MG63 (cell line): ENCODE data around the gene CCDC93. TPM values are rescaled to one million over a fixed set of nuclear protein-coding genes. Genes with fewer than 3 reads are reported as not detected.

Source experiments
- DNase-seq: peaks from one replicate; pipeline ENCODE4 v3.0.0-alpha.2; 2020
- H3K27me3 ChIP-seq: fragments of 250-450 bp; sonication (Bioruptor Pico); 2 replicates; pipeline ENCODE4 v1.5.1; 2020; ENCODE audit warnings: mild to moderate bottlenecking, moderate library complexity
- H3K36me3 ChIP-seq: fragments of 250-450 bp; sonication (Bioruptor Pico); 2 replicates; pipeline ENCODE4 v1.5.1; 2020; ENCODE audit warnings: mild to moderate bottlenecking, moderate library complexity
- H3K4me3 ChIP-seq: fragments of 250-450 bp; sonication (Bioruptor Pico); 2 replicates; pipeline ENCODE4 v1.5.1; 2020; ENCODE audit warnings: mild to moderate bottlenecking, moderate library complexity
- H3K9me3 ChIP-seq: fragments of 250-450 bp; sonication (Bioruptor Pico); 2 replicates; pipeline ENCODE4 v1.5.1; 2020; ENCODE audit warnings: mild to moderate bottlenecking, moderate library complexity
- total RNA-seq: library from RNA; depleted of rRNA; stranded (reverse); fragments of >200 nt; shearing (Covaris generic); gene quantifications from 2 replicates; pipeline ENCODE4 v1.2.3, GENCODE V29; 2014; ENCODE audit warnings: low replicate concordance

Gene CCDC93
- total RNA-seq, 1 experiment from 2014 or later: 13.2 TPM

DNA sequence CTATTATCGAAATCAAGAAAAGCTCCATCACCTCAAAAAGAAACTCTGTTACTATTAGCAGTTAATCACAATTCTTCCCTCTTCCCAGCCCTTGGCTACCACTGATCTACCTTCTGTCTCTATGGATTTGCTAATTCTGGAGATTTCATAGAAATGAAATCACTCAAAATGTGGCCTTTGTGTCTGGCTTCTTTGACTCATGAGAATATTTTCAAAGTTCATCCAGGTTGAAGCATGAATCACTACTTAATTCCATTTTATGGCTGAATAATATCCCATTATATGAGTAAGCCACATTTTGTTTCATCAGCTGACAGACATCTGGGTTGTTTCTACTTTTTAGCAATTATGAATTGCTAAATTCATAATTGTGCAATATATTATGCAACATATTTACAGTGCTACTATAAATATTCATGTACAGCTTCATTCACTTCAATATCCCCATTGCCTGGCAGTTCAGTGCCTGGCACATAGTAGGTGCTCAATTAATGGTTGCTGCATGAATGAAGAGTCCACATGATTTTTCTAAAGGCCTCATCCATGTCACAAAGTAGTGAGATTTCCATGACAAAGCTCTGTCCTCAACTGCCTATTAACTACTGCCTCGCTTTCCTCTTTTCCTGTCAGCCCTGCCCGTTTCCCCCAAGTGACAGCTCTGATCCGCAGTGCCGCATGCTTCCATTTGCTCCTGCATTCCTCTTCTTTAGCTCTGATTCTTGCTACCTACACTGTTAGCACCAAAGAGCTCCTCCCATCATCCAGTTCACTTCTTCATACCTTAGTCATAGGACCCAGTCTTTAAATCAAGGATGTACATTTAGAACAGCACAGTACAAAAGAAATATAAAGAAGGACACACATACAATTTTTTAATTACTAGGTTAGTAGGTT, 32.8 kb downstream of the CCDC93 start:
- DNase-seq: peak; percentile 23
- H3K27me3 ChIP-seq: no peaks in the 10 kb centered on the region
- peaks cover 54% of the 10 kb centered on the region for H3K36me3 ChIP-seq
- H3K9me3 ChIP-seq: no peaks in the 10 kb centered on the region
- no peak overlapping the region for H3K4me3 ChIP-seq

DNA sequence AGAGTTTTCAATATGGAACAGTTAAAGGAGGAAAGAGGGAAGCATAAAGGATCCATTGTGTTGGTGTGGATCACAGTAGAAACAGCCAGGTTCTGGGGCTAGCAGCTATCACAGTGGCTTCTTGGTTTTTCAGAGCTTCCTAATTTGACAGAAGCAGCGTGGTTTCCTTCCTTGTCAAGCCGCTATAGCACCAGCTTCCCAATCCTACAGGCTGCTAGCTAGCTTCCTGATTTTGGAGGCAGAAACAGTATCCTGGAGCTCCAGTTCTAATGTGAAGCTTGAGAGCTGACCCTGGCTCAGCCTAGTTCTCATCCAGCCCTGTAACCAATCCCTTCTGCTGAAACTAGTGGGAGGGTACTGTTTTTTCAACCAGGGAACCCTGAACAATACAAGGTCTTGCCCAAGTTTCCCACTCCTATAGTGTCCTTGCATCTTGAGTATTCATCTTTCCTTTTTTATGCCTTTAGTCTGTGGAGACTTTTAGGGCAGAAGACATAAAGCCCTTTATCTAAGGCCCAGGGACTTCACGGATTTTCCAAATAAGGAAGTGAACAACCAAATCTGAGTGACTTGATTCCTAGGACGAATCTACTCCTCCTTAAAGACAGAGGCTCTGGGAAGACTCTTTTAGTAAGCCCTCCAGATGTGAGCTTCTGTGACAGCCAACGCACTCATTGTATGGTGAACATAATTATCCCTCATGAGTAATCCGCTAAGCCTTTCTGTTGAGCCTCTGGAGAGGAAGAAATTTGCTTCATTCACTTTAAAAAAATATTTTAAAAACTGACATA, 33.8 kb downstream of the CCDC93 start:
- Histone ChIP-seq H3K36me3 (peaks cover 55% of the 10 kb centered on the region), H3K4me3 (no peak overlapping the region)

DNA sequence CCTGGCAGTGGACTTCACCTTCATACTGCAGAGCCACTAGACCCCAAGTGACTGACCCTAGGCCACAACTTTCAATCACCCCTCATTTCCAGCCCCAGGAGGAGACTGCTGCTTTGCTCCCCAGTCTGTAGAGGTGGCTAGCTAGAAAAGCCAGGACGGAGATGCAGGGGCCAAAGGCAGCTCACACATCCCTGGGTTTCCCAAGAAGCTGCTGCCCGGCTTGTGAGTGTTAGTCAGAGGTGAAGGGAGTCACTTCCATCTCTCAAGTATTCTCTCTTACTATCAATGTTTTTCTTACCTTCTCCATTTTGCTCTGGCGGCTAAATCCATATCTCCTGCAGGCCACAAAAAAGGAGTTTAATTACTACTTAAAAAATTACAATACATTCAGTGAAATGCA, 36.2 kb downstream of the CCDC93 start:
- DNase-seq: no peak
- no peaks in the 10 kb centered on the region for H3K27me3 ChIP-seq
- H3K4me3 ChIP-seq: no peak overlapping the region

More for the DNA sequence above, 33.8 kb downstream of the CCDC93 start:
- no peaks in the 10 kb centered on the region for H3K9me3 ChIP-seq
- no peaks in the 10 kb centered on the region for H3K27me3 ChIP-seq
- peak; percentile 38 for DNase-seq

DNA sequence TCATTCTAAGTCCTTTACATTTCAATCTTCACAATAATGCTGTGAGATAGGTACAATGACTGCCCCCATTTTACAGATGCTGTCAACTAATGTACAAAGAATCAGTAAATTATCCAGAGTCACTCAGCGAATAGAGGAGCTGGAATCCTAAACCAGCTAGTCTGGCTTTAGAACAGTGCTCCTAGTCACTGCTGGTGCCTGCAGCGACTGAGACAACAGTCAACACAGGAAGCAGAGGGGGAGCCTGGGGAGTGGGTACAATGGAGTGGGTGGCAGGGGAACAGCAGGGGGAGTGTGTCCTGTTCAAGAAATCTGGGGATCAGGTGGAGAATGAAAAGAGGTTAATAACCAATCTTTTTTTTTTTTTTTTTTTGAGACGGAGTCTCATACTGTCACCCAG, 37.3 kb downstream of the CCDC93 start:
- H3K36me3 ChIP-seq: peaks cover 58% of the 10 kb centered on the region

More for the DNA sequence above, 36.2 kb downstream of the CCDC93 start:
- H3K36me3 ChIP-seq: peaks cover 60% of the 10 kb centered on the region
- no peaks in the 10 kb centered on the region for H3K9me3 ChIP-seq

DNA sequence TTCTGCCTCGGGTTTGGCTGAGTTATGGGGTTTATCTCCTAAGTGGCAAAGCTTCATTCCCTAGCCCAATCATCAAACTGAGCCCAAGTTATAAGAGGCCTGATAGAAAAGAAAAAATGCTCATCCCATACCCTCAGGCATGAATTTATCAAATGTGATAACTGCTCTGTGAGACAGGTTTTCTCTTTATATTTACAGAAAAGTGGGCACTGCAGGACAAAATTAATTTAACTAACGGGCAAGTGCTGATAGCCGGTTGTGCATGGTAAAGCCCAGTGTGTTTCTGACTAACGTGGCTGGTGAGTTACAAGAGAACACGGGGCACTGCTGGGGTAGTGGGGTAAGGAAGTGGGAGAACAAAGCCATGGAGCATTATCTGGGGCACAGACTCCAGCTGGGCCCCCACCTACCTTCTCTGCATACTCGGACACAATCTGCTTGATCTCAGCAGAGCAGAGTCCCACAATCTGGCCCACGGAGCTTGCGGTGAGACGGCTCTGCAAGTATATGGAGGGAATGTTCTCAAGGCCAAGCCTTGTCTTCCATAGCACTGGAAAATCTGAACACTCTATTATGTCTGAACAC, 40.3 kb downstream of the CCDC93 start:
- no peak for DNase-seq
- H3K27me3 ChIP-seq: no peaks in the 10 kb centered on the region
- no peaks in the 10 kb centered on the region for H3K9me3 ChIP-seq
- no peak overlapping the region for H3K4me3 ChIP-seq
- peaks cover 66% of the 10 kb centered on the region for H3K36me3 ChIP-seq

More for the DNA sequence above, 37.3 kb downstream of the CCDC93 start:
- no peak overlapping the region for H3K4me3 ChIP-seq
- no peaks in the 10 kb centered on the region for H3K27me3 ChIP-seq
- DNase-seq: no peak
- H3K9me3 ChIP-seq: no peaks in the 10 kb centered on the region

DNA sequence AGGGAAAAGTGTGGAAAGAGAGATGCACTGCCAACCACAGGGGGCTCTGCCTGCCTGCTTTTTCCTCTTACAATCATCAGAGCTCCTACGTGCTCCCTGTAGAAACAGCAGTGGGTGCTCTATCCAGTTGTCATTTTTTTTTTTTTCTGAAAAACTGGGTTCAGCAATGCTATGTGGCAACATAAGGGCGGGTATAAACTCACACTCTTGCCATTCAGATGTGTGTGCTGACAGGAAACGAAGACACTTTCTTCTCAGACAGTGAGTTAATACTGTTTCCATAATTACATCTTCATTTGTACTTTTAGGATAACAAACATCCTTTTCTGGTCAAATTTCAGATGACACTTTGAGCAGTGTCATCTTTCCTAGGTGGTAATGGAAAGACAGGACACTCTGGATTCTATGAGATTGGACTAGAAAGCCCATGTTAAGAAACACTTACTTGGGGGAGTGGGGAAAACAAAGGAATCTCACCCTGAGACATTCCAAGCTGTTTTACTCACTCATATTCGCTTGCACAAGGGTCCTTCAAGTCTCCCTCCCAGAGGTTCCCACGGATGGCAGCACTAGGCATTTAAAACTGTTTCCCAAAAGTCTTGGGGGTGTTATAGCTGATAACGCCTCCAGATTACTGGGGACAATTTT, 41.3 kb downstream of the CCDC93 start:
- Histone ChIP-seq H3K9me3 (no peaks in the 10 kb centered on the region), H3K27me3 (no peaks in the 10 kb centered on the region), H3K36me3 (peaks cover 64% of the 10 kb centered on the region), H3K4me3 (no peak overlapping the region)
- no peak for DNase-seq

- no peak overlapping the region for H3K4me3 ChIP-seq
- H3K9me3 ChIP-seq: no peaks in the 10 kb centered on the region
- H3K36me3 ChIP-seq: peaks cover 48% of the 10 kb centered on the region
- no peak for DNase-seq
- H3K27me3 ChIP-seq: no peaks in the 10 kb centered on the region
Measured at GRCh38 chr2:117968722-117969121, 45.1 kb downstream of the CCDC93 start.

GRCh38 chr2:117967977-117968718, 45.7 kb downstream of the CCDC93 start:
- no peaks in the 10 kb centered on the region for H3K27me3 ChIP-seq
- no peak for DNase-seq
- H3K9me3 ChIP-seq: no peaks in the 10 kb centered on the region
- no peak overlapping the region for H3K4me3 ChIP-seq
- peaks cover 46% of the 10 kb centered on the region for H3K36me3 ChIP-seq

GRCh38 chr2:117963446-117963845, 50.4 kb downstream of the CCDC93 start:
- Histone ChIP-seq H3K9me3 (no peaks in the 10 kb centered on the region), H3K36me3 (peaks cover 45% of the 10 kb centered on the region), H3K4me3 (no peak overlapping the region), H3K27me3 (no peaks in the 10 kb centered on the region)
- no peak for DNase-seq

GRCh38 chr2:117961201-117961600, 52.7 kb downstream of the CCDC93 start:
- Histone ChIP-seq H3K36me3 (peaks cover 50% of the 10 kb centered on the region), H3K9me3 (no peaks in the 10 kb centered on the region), H3K4me3 (no peak overlapping the region), H3K27me3 (no peaks in the 10 kb centered on the region)
- DNase-seq: no peak

- no peaks in the 10 kb centered on the region for H3K9me3 ChIP-seq
- H3K36me3 ChIP-seq: peaks cover 55% of the 10 kb centered on the region
- no peaks in the 10 kb centered on the region for H3K27me3 ChIP-seq
- DNase-seq: no peak
- H3K4me3 ChIP-seq: no peak overlapping the region
Measured at GRCh38 chr2:117960231-117960630, 53.6 kb downstream of the CCDC93 start.

DNA sequence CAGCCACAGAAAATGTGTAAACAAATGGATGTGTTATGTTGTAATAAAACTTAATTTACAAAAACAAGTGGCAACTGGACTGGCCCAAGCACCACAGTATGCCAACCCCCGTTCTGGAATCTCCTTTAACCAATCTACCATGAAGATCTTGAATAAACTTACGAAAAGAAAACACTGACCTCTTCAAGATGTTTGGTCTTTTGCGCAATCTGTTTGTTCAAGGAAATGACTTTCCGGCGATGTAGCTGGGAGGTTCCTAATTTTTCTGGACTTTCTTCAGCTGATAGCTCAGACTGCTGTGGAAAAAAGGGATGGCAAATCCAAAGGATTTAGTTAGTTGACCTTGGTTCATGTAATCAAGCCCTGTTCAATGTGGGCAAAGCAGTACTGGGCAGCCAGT, 55.7 kb downstream of the CCDC93 start:
- Histone ChIP-seq H3K36me3 (peaks cover 65% of the 10 kb centered on the region), H3K9me3 (no peaks in the 10 kb centered on the region), H3K27me3 (no peaks in the 10 kb centered on the region), H3K4me3 (no peak overlapping the region)
- peak; percentile 17 for DNase-seq

GRCh38 chr2:117957616-117958015, 56.3 kb downstream of the CCDC93 start:
- DNase-seq: no peak
- Histone ChIP-seq H3K36me3 (peaks cover 59% of the 10 kb centered on the region), H3K27me3 (no peaks in the 10 kb centered on the region), H3K4me3 (no peak overlapping the region), H3K9me3 (no peaks in the 10 kb centered on the region)

DNA sequence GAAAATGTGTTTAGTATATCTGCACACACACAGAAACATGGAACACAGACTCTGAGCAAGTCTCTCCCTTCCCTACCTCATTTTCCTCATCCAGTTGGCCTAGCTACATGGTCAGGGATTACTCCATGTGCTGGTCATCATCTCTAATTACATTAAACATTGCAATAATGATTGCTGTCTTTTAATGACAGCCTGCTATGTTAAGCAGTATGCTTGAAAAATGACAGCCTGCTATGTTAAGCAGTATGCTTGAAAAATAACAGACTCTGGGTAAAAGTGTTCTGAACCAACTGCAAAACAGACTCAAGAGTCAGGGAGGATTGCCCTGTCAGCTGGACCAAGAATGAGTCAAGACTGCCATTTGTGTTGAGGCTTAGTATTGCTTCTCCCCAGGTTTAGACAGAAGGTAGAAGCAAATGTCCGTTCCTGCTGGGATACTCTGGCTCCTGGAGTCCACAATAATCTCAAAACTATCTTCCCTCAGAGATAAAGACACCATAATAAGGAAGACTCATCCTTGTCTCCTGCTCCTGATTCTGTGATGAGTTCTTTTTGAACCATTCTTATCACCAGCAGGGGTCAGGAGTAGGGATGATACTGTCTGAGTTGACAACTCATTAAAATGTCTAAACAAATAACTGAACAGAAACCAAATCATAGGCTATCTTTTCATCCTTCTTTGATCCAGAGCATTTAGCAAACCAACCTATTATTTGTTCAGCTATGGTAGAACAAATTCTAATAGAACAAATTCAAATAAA, 57.7 kb downstream of the CCDC93 start:
- Histone ChIP-seq H3K27me3 (no peaks in the 10 kb centered on the region), H3K9me3 (no peaks in the 10 kb centered on the region), H3K4me3 (no peak overlapping the region), H3K36me3 (peaks cover 62% of the 10 kb centered on the region)
- DNase-seq: no peak

DNA sequence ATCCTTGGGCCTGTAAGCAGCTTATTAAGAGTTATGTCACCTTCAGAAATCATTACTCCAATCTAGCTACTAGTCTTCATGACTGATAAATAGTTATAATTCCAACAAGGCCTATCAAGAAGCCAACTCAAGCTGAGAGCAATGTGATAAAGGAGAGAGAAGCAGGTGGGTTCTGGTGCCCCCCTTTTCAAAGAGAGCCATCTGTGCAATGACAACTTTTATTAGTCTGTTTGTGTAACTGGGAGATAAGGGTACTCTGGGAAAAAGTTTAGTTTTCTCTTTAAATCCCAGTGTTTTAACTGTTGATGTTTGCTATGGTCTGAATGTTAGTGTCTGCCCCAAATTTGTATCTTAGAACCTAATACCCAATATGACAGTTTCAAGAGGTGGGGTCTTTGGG, 60.6 kb downstream of the CCDC93 start:
- H3K36me3 ChIP-seq: peaks cover 59% of the 10 kb centered on the region

More for the DNA sequence above, 60.6 kb downstream of the CCDC93 start:
- H3K27me3 ChIP-seq: no peaks in the 10 kb centered on the region
- H3K9me3 ChIP-seq: no peaks in the 10 kb centered on the region
- H3K4me3 ChIP-seq: no peak overlapping the region
- no peak for DNase-seq
